Erythroblast (primary cell): ENCODE data around the gene SNTB2.

Experiments used
- GATA1 ChIP-seq: IDR thresholded peaks from 2 replicates; pipeline ENCODE4 v1.6.1; 2011; ENCODE audit warnings: low read depth, mild to moderate bottlenecking, control low read depth, low read length, moderate library complexity
- POLR2A ChIP-seq: IDR thresholded peaks from 2 replicates; pipeline ENCODE4 v1.6.1; 2011; ENCODE audit warnings: mild to moderate bottlenecking, low read length

DNA sequence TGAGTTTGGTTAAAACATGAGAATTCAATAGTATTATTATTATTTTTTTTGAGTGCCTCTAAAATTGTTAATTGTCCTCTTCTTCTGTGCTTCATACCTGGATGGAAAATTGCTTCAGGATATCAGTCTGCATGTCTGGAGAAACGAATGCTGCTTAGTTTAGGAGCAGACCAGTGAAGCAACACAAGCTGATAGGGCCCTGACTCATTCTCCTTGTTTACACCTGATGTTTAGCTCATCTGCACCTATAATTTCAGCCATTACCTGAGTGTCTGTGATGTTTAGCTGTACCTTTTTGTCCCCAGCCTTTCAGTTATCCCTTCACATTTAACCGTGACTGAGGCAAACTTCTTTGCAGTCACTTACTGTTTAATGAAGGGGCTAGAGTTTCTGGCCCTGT, 14.8 kb downstream of the SNTB2 start:
- no peak for TF ChIP-seq POLR2A
- no peak for TF ChIP-seq GATA1
